Kidney (tissue), 14 donors: ENCODE measurements around the gene TMEM181. TPM values are rescaled to one million over a fixed set of nuclear protein-coding genes. Genes with fewer than 3 reads are reported as not detected.

Experiments used
- DNase-seq, 5 donors: peaks; one replicate each; pipeline ENCODE4 v3.0.0-alpha.2; 2013 to 2020
- FAIRE-seq: peaks from 2 replicates; lab custom pipeline; 2012; peaks lifted over from hg19 to GRCh38; lab: Jason Lieb, UNC
- H3K27ac ChIP-seq, 2 donors: one replicate each; pipeline ENCODE4 v1.7.0; 2013; ENCODE audit warnings: low read depth in 2 of 2, low read length in 2 of 2, inconsistent platforms in 1 of 2
- H3K27me3 ChIP-seq: one replicate; pipeline ENCODE4 v1.7.1; 2013; ENCODE audit warnings: low read length, inconsistent platforms; ENCODE audit not compliant: control insufficient read depth, insufficient read depth
- H3K36me3 ChIP-seq, 3 donors: one replicate each; pipeline versions ENCODE4 v1.7.0 to v1.7.1; 2013; ENCODE audit warnings: low read length in 3 of 3, control low read depth in 1 of 3, inconsistent platforms in 1 of 3; ENCODE audit not compliant: insufficient read depth in 3 of 3, control insufficient read depth in 2 of 3
- H3K4me1 ChIP-seq, 3 donors: one replicate each; pipeline versions ENCODE4 v1.7.0 to v1.7.1; 2013; ENCODE audit warnings: low read length in 3 of 3, inconsistent platforms in 1 of 3, low read depth in 1 of 3; ENCODE audit not compliant: control insufficient read depth in 2 of 3, insufficient read depth in 2 of 3
- H3K4me3 ChIP-seq, 3 donors: one replicate each; pipeline versions ENCODE4 v1.7.0 to v1.8.1; 2013; ENCODE audit warnings: low read length in 3 of 3, control low read depth in 1 of 3, inconsistent platforms in 1 of 3
- H3K9ac ChIP-seq, 3 donors: one replicate each; pipeline versions ENCODE4 v1.7.0 to v1.7.1; 2013; ENCODE audit warnings: low read length in 3 of 3, control low read depth in 1 of 3, inconsistent platforms in 1 of 3
- H3K9me3 ChIP-seq, 3 donors: one replicate each; pipeline versions ENCODE4 v1.7.0 to v1.7.1; 2013; ENCODE audit warnings: low read length in 3 of 3, control low read depth in 1 of 3, inconsistent platforms in 1 of 3; ENCODE audit not compliant: control insufficient read depth in 2 of 3, insufficient read depth in 1 of 3
- intact Hi-C: fragments of 100-400 bp; cut with DNase I; formaldehyde crosslinking; loops from one replicate; pipeline ENCODE4 v1.11.1; 2022
- polyA plus RNA-seq: library from polyadenylated mRNA; stranded (reverse); fragments of 350-450 nt; fragmentation: Illumina TruSeq; extraction: RNeasy Lipid Tissue Mini Kit (QIAGEN cat#74804); gene quantifications from one replicate; pipeline ENCODE4 v1.2.3, GENCODE V29; 2014; ENCODE audit warnings: low read depth, low replicate concordance; ENCODE audit not compliant: insufficient read depth
- total RNA-seq: library from RNA; stranded (reverse); fragmentation: NEBNext Ultra II Directional; extraction: Animal tissue kit (Norgen Biotek cat#: 25700); gene quantifications from one replicate; pipeline ENCODE4 v1.2.1, GENCODE V29; 2021
- TF ChIP-seq, protein P1 (sequence below): IDR thresholded peaks from 3 replicates; pipeline ENCODE4 v1.5.1; 2012; ENCODE audit warnings: mild to moderate bottlenecking, moderate library complexity, borderline replicate concordance; ENCODE audit not compliant: insufficient read depth; ENCODE audit errors: extremely low read depth
- donor health status: control.
- donor health status: control.
- donor health status: control.
- donor health status: control.
- donor health status: control.
- donor health status: DM: yes; HTN: yes; CAD: no.
- donor health status: Normal renal cell carcinoma (clear cell type).

Gene TMEM181
- total and polyA plus RNA-seq, 2 donors from 2014 or later: 6.9 to 19.9 TPM

DNA sequence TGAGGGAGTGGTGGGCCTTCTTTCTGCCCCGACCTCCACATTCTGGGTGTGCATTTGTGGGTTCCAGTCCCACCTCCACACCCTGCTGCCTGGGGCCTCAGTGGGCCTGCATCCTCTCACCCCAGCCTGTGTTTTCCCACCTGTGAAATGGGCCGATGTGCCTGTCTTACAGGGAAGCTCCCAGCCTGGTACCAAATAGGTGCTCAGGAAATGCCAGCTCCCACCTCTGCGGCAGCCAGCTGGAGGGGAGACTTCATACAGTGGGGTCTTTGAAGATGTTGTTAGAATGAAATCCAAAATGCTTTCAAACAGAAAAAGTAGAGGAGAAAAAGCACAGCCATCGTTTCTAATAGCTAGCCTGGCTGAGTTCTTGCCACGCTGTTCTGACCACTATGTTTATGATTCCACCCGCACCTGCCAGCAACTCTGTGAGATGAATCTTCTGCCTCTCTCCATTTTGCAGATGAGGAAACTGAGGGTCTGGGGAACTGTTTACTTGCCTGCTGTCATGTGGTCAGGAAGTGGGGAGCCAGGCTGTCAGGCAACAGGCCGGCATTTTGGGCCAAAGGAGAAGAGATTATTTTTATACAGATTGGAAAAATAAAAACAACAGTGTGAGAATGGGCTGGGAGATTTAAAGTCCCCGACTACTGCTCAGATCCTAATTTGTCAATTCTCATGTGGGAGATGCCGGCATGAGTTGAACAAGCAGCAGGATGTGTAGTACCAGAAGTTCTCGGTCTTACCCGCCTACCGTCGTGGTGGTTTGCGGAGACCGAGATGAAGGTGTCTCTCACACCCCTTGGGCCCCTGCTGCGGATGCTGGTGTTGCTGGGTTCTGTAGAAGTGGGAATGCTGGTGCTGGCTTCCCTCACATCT, 4.6 kb downstream of the TMEM181 start:
- TF ChIP-seq, protein P1, sequence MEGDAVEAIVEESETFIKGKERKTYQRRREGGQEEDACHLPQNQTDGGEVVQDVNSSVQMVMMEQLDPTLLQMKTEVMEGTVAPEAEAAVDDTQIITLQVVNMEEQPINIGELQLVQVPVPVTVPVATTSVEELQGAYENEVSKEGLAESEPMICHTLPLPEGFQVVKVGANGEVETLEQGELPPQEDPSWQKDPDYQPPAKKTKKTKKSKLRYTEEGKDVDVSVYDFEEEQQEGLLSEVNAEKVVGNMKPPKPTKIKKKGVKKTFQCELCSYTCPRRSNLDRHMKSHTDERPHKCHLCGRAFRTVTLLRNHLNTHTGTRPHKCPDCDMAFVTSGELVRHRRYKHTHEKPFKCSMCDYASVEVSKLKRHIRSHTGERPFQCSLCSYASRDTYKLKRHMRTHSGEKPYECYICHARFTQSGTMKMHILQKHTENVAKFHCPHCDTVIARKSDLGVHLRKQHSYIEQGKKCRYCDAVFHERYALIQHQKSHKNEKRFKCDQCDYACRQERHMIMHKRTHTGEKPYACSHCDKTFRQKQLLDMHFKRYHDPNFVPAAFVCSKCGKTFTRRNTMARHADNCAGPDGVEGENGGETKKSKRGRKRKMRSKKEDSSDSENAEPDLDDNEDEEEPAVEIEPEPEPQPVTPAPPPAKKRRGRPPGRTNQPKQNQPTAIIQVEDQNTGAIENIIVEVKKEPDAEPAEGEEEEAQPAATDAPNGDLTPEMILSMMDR: no peak
- H3K36me3 ChIP-seq: no peaks in the 10 kb centered on the region
- no peaks in the 10 kb centered on the region for H3K9me3 ChIP-seq
- peaks cover 1 to 10% (median 2%) of the 10 kb centered on the region in 3 donors for H3K4me1 ChIP-seq
- H3K27me3 ChIP-seq: no peaks in the 10 kb centered on the region
- intact Hi-C loops: no loop called here
- FAIRE-seq (no peak), DNase-seq (peak in 1 of 5 donors; percentile 60)
- H3K9ac ChIP-seq: no peak overlapping the region
- no peak overlapping the region for H3K4me3 ChIP-seq
- H3K27ac ChIP-seq: no peak overlapping the region

DNA sequence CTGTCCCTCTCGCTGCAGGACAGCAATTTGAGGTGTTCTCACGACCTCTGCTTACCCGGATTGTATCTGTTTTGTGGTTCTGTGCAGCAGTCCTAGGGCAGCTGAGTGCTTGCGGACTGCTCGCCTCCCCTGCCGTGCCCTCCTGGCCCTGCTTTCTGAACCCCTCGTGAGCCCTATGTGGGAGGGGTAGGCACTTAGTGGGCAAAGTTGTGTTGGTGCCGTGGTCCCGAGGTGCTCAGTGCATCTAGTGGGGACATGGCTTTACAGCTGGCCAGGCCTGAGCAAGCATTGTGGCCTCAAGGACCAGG, 5.2 kb downstream of the TMEM181 start:
- peak in 1 of 5 donors; percentile 43 for DNase-seq

DNA sequence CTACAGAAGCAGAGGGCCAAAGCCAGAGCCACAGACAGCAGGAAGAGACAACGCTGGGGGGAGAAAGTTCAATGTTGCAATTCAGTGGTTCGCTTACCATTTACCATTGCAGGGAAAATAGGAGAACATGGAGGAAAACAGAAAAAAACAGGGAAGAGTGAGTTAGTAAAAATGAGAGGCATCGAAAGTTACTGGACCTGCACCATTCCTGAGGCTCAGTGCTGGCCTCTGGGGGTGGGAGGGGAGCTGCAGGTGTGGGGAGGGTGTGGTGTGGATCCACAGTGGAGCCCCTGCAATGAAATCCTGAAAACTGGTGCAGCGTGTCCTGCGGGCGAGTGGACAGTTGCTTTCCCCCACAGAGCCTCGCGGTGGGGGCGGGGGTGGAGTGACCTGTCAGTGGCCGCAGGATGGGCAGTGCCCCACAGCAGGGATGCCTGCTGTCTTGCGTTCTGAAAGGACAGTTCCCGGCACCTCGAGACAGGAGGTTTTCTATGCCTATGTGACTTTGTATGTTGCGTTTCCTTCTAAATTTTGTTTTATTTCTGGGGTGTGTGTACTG, 5.7 kb downstream of the TMEM181 start:
- no peak overlapping the region for H3K27ac ChIP-seq
- peak in 2 of 5 donors; percentile 33 to 57 for DNase-seq
- H3K9ac ChIP-seq: no peak overlapping the region
- intact Hi-C loops: no loop called here
- no peaks in the 10 kb centered on the region for H3K36me3 ChIP-seq
- H3K4me3 ChIP-seq: no peak overlapping the region
- peaks cover 0 to 7% (median 0%) of the 10 kb centered on the region in 3 donors for H3K4me1 ChIP-seq
- H3K27me3 ChIP-seq: no peaks in the 10 kb centered on the region
- no peak for FAIRE-seq
- TF ChIP-seq, protein P1: no peak
- H3K9me3 ChIP-seq: no peaks in the 10 kb centered on the region

More for the DNA sequence above, 5.2 kb downstream of the TMEM181 start:
- H3K9ac ChIP-seq: no peak overlapping the region
- H3K27me3 ChIP-seq: no peaks in the 10 kb centered on the region
- H3K27ac ChIP-seq: no peak overlapping the region
- H3K36me3 ChIP-seq: no peaks in the 10 kb centered on the region
- H3K4me3 ChIP-seq: no peak overlapping the region
- intact Hi-C loops: no loop called here
- no peaks in the 10 kb centered on the region for H3K9me3 ChIP-seq
- TF ChIP-seq, protein P1: no peak
- FAIRE-seq: no peak
- H3K4me1 ChIP-seq: peaks cover 0 to 7% (median 0%) of the 10 kb centered on the region in 3 donors
